GM19463 (cell line): ENCODE results near the gene GABRG3.
"Not testable (repeated sequence)": the region's sequence is repeated elsewhere in the genome, so short reads cannot be mapped to it uniquely, and the experiment has no call there.

ENCODE experiments used
- ATAC-seq: cut with Tn5 transposase; IDR thresholded peaks from one replicate; pipeline ENCODE4 v1.9.1; 2021; ENCODE audit warnings: mild to moderate bottlenecking, moderate library complexity; ENCODE audit not compliant: unreplicated experiment

GABRG3 gene

DNA sequence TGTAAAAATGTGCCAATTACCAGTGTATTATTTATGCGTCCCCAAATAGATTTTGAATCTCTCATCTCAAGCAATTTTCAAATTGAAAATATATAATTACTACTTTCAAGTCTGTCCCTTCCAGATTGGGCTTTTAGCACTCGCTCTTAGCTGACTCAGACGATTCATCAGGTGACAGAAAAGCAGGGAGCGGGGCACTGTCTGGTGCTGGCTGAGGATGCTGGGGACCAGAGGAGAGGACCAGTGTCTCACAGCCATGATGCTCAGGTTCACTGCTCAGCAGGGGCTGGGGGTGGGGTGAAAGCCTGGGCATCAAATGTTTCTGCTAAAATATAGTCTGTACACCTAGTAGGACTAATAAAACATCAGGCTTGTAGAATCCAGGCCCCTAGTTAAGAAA is 199.9 kb downstream of the GABRG3 start:
- ATAC-seq, result no peak

DNA sequence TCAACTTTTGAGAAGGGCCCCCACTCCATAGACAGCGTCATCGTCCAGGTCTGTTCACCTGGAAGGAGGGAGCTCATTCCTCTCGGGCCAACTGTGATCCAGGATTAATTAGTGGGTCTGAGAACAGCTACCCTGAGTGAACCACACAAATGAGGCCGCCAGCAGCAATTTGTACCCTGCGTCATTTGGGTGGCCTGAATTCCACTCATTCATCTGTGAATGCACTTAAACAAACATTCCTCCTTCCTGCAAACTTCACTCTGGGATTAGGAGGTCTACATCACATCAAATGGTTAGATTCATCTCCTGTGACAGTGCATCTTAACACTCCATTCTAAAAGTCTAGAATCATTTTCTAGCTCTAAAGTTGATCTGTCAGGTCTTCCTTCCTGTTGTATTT is 201.8 kb downstream of the GABRG3 start:
- no peak for ATAC-seq

- no peak for ATAC-seq
Measured at GRCh38 chr15:27175472-27176153, 204.6 kb downstream of the GABRG3 start.

DNA sequence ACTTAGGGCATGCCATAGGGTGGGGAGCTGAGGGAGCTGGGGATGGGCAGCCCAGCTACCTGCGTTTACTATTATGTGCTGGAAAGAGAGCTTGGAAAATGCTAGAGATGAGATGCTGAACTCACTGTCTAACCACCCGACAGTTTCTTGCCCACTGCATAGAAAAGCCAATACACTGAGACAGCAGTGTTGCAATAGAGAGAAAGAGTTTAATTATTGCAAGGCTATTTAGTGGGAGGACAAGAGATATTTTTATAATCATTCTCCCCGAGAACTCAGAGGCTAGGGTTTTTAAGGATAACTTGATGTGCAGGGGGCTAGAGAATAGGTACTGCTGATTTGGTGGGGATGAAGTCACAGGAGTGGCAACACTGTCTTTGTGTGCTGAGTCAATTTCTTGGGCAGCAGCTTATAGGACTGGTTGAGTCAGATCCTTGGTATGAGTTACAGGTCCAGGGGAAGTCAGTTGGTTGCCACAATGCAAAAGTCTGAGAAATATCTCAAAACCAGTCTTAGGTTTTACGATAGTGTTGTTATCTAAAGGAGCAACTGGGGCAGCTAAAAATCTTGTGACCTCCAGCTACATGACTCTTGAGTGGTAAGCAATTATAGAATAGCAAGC is 205.9 kb downstream of the GABRG3 start:
- ATAC-seq, result no peak

- ATAC-seq, result no peak
Measured at GRCh38 chr15:27179789-27180188, 208.8 kb downstream of the GABRG3 start.

- ATAC-seq, result no peak
Measured at GRCh38 chr15:27182561-27183110, 211.7 kb downstream of the GABRG3 start.

- ATAC-seq, result no peak
Measured at GRCh38 chr15:27183201-27183600, 212.2 kb downstream of the GABRG3 start.

DNA sequence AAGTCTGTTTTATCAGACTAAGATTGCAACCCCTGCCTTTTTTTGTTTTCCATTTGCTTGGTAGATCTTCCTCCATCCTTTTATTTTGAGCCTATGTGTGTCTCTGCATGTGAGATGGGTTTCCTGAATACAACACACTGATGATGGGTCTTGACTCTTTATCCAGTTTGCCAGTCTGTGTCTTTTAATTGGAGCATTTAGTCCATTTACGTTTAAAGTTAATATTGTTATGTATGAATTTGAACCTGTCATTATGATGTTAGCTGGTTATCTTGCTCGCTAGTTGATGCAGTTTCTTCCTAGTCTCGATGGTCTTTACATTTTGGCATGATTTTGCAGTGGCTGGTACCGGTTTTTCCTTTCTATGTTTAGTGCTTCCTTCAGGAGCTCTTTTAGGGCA is 220.5 kb downstream of the GABRG3 start:
- not testable (repeated sequence) for ATAC-seq

DNA sequence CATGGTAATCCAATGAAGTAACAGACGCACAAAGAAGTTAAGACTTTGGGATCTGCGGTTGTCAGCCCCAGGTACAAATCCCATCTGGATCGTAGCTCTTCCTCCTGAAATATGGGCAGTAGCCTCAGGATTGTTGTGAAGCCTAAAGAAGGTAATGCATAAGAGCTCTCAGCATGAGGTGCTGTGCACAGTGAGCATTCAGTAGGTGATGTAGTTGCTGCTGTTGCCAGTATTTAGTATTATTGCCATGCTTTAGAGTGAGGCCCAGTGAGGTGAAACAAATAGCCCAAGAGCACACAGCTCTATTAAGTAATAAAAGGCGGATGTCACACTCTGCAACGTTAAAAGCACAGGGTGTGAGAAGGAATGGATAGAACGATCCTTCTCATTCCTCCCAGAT is 225.7 kb downstream of the GABRG3 start:
- ATAC-seq, result no peak

- no peak for ATAC-seq
Measured at GRCh38 chr15:27201425-27201824, 230.4 kb downstream of the GABRG3 start.

DNA sequence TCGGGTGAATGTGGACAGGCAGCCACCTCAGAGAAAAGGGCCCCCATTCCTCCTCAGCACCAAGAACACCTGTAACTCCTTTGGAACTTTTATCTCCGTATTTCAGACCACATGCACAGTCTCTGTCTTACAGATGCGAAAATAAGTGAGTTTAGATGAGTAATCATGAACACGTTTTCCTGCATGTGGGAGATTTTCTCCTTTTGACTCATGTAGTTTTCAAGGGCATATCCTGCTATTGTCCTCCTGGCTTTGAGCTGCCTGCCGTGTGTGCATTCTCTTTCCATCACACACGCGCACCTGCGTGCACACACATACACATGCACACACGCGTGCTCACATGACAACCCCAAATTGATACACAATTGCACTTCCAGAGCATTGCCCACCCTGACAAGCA is 239.2 kb downstream of the GABRG3 start:
- no peak for ATAC-seq

DNA sequence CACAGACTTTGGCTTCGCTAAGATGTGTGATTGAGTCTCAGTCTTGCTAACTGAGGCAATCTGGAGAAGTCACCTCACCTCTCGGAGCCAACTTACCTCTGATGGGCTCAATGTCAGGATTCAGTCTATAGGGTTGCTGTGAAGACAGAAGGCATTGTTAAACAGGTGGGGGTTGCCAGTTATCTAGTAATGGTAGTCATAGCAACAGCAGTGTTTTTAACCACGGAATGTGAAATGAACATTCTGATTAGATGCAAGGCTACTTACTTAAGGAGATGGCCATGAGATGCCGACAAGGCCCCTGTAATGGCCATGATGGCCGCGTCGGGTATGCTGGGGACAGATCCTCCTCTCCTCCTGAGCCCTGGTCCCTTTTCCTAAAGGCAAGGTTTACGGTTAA is 243.1 kb downstream of the GABRG3 start:
- no peak for ATAC-seq

DNA sequence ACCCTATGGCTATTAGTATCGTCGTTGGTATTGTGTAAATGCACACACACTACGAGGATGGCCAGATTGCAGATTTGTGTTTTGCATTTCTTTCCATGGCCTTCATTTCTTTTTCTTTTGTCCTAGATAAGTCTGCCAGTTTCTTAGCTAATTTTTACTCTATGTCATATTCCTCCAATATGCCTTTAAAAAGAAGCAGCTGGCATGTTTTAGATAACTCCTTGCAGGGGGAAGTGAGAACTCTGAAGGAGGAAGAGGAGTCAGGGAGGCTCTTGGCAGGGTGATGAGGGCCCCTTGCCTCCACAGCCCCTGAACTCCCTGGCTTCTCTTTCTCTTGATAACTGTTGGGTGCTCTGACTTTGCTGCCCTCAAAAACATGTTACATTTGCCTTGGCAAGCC is 244.0 kb downstream of the GABRG3 start:
- ATAC-seq, result no peak

- ATAC-seq, result no peak
Measured at GRCh38 chr15:27218426-27218825, 247.4 kb downstream of the GABRG3 start.

DNA sequence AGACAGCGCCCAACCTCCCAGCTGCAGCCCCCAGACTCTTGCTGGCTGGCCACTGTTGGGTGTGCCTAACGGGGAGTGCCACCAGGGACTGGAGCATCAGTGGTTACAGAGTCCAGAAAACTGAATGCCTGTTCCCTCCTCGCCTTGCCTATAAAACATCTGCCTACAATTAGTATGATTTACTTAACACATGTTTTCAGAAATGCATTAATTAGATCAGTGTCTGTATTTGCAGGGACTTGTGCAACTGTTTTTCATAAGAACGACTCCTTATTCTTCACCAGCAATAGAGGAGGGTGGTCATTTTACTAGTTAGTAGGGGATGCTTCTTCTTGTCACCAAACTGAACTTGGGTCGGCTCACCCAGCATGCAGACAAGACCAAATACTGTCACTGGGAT is 248.7 kb downstream of the GABRG3 start:
- no peak for ATAC-seq

- no peak for ATAC-seq
Measured at GRCh38 chr15:27220199-27220598, 249.2 kb downstream of the GABRG3 start.

- no peak for ATAC-seq
Measured at GRCh38 chr15:27222479-27222878, 251.5 kb downstream of the GABRG3 start.

GRCh38 chr15:27223179-27223578 is 252.2 kb downstream of the GABRG3 start:
- ATAC-seq, result no peak

- no peak for ATAC-seq
Measured at GRCh38 chr15:27231811-27232210, 260.8 kb downstream of the GABRG3 start.

DNA sequence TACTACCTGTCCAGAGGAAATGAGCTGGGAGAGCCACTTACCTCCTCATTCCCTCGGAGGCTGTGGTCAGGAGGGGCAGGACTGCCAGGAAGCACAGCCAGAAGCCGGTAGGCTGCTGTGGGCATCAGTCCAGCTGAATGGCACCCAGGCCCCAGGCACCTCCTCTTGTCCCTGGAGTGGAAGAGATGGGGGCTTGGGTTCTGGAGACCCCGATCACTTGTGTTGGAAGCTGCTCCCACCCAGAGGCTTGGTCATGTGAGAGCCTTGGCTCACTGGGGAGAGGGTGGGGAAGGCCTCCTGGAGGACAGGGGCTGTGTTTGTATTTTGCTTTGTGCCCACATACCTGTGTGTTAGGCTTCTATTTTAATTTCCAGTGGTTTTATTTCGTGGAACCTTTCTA is 261.9 kb downstream of the GABRG3 start:
- no peak for ATAC-seq

DNA sequence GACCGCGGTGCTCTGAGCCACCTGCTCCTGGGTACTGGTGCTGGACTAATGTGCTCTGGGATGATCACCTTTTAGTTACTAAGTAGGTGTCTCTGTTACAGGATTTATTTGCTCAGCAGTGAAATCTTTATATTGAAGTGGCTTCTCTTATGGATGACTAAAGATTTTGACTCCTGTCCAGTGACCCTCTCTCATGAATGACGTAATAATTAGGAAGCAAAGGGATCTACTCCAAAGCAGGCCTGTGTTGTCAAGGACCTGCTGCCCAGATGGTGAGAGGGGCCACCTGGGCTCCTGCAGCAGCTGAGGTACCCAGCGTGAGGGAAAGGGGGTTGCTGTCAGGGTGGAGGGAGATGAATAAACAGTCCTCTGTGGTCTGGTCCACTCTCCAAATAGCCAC is 263.6 kb downstream of the GABRG3 start:
- no peak for ATAC-seq

DNA sequence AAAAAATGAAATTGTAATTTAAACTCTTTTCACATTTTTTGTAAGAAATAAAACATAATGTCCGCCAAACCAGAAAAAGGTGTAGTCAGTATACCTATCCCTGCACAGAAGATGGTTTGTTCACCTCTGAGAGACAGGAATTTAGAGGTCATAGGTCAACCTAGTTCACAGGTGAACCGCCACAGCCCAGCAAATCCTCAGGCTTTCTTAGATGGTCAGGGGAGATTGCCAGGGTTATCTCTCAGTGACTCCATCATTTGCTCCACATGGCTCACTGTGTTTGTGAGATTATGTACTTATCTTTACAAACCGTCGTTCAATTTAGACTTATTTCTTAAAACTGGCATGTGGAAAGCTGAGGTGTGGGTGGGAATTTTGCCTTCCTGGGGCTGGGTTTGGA is 264.2 kb downstream of the GABRG3 start:
- no peak for ATAC-seq

- ATAC-seq, result no peak
Measured at GRCh38 chr15:27235681-27236080, 264.7 kb downstream of the GABRG3 start.
